Esophagus muscularis mucosa (tissue), 4 donors: Measurements from ENCODE around the gene IGF1R.

Experiments
- EP300 ChIP-seq: sonication (generic); formaldehyde crosslinking; IDR thresholded peaks from one replicate; pipeline ENCODE4 v1.6.1; 2017; ENCODE audit warnings: antibody characterized with exemption
- POLR2A ChIP-seq: fragments of 450-650 bp; IDR thresholded peaks from one replicate; pipeline ENCODE4 v1.6.1; 2017; ENCODE audit warnings: antibody characterized with exemption, moderate library complexity, mild to moderate bottlenecking, low read depth
- POLR2AphosphoS5 ChIP-seq, 2 donors: sonication (generic); formaldehyde crosslinking; IDR thresholded peaks; one replicate each; pipeline ENCODE4 v1.6.1; 2017; ENCODE audit warnings: antibody characterized with exemption in 2 of 2
- TF ChIP-seq, protein P1 (sequence below), 3 experiments: fragments of 200-600 bp in 2 of 3; fragments of 450-650 bp in 1 of 3; sonication (generic) in 2 of 3; IDR thresholded peaks; one replicate each; pipeline ENCODE4 v1.5.1; 2017 to 2019; ENCODE audit warnings: antibody characterized with exemption in 3 of 3, mild to moderate bottlenecking in 2 of 3, moderate library complexity in 1 of 3

DNA sequence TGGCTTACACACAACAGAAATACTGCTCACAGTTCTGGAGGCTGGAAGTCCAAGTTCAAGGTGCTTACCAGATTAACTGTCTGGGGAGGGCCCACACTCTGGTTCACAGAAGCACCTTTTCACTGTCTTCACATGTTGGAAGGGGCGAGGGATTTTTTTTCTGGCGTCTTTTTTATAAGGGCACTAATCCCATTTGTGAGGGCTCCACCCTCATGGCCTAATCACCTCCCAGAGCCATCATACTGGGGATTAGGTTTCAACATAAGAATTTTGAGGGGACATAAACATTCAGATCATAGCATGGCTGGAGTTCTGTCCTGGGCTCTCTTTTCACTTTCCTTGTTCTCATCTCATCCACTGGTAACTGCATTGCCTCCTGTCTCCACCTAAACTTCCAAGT is 63.5 kb downstream of the IGF1R start:
- TF ChIP-seq, protein P1, sequence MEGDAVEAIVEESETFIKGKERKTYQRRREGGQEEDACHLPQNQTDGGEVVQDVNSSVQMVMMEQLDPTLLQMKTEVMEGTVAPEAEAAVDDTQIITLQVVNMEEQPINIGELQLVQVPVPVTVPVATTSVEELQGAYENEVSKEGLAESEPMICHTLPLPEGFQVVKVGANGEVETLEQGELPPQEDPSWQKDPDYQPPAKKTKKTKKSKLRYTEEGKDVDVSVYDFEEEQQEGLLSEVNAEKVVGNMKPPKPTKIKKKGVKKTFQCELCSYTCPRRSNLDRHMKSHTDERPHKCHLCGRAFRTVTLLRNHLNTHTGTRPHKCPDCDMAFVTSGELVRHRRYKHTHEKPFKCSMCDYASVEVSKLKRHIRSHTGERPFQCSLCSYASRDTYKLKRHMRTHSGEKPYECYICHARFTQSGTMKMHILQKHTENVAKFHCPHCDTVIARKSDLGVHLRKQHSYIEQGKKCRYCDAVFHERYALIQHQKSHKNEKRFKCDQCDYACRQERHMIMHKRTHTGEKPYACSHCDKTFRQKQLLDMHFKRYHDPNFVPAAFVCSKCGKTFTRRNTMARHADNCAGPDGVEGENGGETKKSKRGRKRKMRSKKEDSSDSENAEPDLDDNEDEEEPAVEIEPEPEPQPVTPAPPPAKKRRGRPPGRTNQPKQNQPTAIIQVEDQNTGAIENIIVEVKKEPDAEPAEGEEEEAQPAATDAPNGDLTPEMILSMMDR (IDR thresholded peaks at IDR 0.05), result no peak
- no peak for TF ChIP-seq EP300
- TF ChIP-seq POLR2AphosphoS5 (IDR thresholded peaks at IDR 0.05), result no peak
- TF ChIP-seq POLR2A, result no peak
